GM21576 (cell line): ENCODE results near the gene PAX8.

ENCODE experiments used
- ATAC-seq: cut with Tn5 transposase; IDR thresholded peaks from one replicate; pipeline ENCODE4 v1.9.1; 2021; ENCODE audit warnings: mild to moderate bottlenecking, moderate library complexity; ENCODE audit not compliant: unreplicated experiment

PAX8 gene

DNA sequence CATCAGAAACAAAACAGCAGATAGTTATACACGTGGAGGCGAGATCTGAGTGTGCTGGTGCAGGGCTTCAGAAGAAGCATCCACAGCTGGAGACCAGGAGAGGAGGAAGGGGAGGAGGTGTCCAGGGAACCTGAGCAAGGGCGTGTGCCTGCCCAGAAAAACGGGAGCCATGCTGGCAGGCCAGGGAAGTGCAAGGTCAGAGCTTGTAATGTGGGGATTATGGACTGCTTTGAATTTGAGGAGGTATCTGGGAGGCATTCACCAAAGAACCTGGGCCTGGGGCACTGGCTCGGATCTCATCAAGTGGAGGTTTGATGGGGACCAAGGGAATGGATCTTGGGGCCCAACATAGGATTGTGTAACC, 92.3 kb downstream of the PAX8 start:
- no peak for ATAC-seq

DNA sequence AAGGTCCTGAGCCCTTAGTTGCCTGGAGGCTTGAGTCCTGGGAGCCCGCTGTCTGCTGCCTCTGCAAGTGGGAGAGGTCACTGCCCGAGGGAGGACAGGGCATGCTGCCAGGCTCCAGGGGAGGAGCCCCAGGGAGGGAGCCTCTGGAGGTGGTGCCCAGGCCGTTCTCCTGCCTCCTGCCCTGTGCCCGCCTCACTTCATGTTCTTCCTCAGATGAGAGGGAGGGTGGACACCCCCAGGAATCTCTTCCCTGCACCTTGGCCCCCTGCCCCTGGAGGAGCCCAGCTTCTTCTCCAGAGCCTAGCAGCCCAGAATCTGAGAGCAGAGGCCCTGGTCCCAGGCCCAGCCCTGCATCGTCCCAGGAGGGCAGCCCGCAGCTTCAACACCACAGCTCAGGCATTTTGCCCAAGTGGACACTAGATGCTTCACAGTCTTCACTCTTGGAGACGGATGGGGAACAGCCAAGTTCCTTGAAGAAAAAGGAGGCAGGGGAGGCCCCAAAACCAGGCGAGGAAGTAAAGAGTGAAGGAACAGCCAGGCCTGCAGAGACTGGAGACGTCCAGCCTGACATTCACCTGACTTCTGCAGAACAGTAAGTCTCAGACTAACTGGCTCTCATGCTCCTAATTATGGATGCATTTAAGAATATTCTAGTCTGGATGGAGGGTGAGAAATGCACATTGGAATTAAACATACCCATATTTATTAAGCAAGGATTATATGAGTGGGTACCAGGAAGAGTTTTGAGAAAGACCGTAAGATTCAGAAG, 92.9 kb downstream of the PAX8 start:
- ATAC-seq = no peak

DNA sequence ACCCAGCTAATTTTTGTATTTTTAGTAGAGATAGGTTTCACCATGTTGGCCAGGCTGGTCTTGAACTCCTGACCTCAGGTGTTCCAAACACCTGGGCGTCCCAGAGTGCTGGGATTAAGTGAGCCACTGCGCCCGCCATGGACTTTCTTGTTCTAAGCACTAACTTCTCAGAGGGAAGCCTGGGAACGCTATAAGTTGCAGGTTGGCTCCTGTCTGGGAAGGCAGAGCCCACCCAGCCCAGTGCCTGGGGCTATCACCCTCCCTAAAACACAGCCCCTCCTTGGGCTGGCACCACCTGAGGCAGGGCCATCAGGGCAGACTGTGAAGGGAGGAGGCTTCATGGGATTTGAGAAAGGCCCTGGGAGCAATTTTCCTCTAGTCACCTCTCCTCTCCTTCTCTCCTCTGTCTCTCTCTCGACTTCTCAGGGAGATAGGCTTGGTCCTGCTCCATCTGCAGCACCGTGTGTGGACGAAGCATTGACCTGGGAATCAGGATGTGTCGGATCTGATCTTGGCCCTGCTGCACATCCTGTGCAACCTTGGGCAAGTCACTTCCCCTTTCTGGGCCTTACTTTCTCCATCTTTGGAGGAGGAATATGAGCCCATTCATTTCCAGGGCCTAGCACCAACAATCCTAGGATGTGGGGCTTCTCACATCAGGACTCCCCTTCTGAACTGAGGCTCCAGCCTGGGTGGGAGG, 94.0 kb downstream of the PAX8 start:
- ATAC-seq = no peak

DNA sequence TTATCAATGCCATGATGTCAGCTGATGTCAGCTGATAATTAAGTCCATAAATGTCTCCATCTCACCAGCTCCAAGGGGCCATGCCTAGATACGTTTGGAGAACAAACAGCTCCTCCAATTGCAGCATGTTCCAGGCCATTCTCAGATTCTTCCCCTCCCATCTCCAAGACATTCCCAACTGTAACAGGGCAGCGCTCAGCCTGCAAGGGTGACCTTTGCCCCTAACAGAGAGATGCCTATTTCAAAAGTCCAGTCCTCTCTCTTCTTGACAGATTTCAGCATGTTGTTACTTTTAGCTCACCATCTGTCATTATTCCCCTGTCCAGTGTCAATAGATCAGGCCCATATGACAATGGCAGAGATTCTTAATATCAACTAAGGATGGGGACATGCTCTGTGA, 95.0 kb downstream of the PAX8 start:
- no peak for ATAC-seq

DNA sequence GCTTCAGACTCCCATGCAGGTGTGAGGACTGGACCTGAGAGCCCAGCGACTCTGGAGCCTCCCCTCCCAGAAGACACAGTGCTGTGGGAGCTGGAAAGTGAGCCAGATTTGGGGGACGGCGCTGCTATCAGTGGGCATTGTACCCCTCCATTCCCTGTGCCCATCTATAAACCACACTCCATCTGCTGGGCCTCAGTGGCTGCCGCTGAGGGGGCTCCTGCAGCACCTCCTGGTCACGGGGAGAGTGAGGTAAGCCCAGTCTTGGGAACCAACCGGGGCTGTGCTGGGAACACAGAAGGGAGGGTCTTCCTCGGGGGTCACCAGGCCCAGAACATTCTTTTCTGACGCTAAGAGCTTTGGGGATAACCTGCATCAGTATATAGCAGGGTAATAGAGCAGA, 95.5 kb downstream of the PAX8 start:
- ATAC-seq = no peak

DNA sequence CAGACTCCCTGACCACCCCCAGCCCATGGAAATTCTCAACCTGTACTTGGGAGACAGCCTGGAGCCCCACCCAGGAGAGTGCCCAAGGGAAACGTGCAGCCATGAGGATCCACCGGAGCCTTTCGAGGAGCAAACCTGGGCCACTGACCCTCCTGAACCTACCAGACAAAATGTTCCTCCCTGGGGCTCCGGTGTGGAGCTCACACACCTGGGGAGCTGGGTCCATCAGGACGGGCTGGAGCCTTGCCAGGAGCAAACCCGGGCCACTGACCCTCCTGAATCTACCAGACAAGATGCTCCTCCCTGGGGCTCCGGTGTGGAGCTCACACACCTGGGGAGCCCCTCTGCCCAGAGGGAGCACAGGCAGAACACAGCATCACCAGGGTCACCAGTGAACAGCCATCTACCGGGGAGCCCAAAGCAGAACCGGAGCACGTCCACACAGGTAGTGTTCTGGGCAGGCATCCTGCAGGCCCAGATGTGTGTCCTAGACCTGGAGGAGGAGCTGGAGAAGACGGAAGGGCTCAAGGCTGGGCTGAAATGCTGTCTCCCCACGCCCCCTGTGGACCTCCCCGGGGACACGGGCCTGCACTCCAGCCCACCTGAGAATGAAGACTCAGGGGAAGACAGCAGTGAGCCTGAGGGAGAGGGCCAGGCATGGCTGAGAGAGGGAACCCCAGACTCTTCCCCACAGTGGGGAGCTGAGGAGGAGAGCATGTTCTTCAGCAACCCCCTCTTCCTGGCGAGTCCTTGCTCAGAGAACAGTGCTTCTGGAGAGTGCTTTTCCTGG, 96.1 kb downstream of the PAX8 start:
- no peak for ATAC-seq

DNA sequence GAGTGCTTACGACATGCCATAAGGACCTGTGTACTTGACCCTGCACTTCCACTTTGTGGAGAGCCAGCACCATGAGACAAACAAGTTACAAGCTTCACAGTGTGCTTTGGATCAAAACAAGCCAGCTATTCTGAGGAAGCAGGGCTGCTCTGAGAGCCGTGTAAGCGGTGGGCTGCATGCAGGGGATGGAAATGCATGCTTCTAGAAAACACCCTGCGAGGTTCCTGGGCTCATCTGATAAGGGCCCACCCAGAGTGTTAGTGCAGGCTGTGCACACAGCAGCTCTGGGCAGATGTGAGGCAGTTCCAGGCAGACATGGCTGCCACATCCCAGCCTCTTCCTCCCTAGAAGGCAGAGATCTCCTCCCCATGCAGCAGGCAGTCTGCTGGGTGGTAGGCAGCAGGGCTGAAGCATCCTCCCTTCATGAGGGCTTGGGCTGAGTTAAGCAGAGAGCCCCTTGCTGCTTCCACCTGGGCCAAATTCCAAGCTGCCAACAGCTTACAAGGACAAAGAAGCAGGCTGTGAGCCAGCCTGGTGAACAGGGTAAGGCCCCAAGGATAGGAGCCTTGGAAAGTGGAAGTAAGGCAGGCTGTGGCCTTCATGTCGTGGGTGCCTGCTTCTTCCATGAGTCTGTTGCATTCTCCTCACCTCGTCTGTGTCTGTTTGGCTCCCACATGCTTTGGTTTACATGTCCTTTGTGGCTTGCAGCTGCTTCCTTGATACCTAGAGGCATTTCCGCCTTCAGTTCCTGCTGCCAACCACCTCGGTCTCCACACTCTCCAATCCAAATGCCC, 97.3 kb downstream of the PAX8 start:
- no peak for ATAC-seq

DNA sequence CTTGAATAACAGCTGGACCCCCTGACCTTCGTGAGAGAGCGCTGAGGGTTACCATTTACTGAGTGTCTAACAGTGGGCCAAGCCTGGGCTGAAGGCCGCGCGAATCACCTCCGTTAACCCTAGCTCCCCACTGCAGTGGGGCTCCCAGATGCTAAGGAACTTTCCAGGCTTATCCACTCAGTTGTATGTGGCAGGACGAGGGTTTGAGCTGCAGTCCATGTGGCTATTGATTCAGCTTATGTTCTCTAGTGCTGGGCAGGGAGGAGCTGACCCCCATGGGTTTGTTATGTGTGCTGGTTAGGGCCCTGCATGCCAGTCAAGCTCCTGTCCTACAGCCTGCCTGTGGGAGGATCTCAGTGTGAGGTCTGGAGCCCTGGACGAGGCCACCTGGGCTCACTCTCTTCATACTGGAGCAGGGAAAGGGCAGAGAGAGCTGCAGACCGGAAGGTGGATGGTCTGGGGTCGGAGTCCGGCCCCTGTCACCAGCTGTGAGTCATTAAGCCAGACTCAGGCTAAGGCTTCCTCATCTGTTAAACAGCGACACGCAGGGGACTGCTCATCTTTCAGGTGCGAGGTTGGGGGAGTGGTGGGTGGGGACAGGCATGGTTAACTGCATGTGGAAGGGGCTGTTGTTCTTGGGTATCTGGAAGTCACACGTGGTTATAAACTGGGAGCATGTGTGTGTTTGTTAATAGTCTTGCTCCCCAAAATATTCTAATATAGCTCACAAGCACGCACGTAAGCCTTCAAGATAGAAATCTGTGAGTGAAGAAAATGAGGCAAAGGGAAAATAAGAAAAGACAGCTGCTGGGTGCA, 98.4 kb downstream of the PAX8 start:
- ATAC-seq = no peak

DNA sequence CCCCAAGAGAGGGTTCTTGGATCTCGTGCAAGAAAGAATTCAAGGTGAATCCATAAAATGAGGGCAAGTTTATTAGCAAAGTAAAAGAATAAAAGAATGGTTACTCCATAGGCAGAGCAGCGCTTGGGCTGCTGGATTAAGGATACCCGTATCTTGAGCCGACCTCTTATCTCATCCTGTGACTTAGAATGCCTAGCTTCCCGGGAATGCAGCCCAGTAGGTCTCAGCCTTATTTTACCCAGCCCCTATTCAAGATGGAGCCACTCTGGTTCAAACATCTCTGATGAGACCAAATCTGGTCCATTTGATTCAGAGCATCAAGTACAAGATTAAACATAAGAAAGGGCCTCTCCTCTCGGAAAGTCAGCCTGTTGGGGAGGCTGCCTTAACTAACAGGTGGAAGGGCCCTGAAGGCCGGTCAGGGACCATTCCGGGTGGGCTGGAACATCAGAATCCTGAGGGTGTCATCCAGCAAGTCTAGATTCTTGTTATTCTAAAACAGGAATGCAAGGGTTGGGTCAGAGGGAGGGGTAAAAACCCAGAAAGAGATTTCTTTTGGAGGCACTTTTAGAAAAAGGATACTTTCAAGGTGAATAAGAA, 99.2 kb downstream of the PAX8 start:
- no peak for ATAC-seq

DNA sequence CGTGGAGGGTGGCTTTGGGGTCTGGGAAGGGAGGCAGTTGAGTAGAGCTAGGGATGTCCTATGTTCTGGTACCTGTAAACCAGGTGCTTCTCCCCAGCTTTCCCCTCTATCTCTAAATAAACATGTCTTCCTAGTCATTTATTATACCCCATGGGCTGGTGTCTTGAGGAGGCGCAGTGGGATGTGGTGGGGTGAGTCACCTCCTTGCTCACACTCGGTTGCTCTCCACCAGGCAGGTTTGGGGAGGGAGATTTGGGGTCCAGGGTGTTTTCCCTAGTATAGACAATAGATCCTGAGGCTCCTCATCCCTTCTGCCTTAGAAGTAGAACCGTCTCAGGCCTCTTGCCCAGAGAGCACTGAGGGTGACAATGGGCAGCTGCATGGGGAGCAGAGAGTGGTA, 99.8 kb downstream of the PAX8 start:
- ATAC-seq = no peak

DNA sequence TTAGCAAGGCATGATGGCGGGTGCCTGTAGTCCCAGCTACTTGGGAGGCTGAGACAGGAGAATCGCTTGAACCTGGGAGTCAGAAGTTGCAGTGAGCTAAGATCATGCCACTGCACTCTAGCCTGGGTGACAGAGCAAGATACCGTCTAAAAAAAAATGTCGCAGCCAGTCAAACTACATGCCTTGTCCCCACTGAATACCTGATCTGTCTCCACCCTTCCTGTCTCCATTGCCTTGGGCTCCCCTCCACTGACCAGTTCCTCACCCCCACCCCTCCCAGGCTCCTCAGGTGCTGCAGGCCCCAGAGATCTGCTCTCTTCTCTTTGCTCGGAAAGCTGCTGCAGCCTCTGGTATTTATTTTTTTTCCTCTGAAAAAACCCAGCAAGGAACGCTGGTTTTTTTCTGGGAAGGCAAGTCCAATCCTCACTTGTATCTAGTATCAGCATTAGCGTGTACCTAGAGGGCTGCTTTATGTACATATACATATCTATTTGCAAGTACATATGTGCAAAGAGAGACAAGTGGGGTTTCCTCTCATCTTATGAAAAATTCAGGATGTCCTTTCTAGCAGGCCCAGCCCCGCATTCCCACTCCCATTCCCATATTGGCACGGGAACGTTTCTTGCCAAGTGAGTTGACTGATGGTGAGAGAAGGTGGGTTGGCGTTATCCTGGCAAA, 100.5 kb downstream of the PAX8 start:
- no peak for ATAC-seq

DNA sequence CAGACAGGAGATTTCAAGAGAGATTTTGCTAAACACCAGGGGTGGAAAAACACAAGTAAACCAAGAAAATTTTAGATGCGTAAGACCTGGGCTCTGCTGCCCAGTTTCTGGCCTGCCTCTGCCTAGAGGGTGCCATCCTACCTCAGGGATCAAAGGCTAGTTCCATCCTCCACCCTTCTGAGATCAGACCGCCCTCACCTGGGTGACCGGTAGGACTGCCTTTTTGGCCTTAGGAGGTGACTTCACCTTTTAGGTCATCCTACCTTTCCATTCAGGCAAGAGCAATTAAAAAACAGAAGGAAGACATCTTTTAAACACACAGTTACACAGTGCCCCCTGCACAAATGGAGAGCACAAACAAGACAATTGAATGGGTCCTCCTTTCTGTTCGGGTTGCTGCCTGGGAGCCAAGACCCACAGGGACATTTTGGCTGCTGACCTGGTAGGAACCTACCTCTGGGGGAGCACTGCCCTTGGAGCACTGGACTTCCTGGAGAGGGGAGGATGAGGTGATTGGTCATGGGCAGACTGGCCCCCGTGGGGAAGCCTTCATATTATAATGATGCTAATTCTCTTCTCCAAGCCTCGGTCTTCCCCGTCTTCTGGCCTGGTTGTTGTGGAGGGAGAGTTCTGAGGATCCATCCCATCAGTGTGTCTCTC, 101.9 kb downstream of the PAX8 start:
- ATAC-seq = no peak

DNA sequence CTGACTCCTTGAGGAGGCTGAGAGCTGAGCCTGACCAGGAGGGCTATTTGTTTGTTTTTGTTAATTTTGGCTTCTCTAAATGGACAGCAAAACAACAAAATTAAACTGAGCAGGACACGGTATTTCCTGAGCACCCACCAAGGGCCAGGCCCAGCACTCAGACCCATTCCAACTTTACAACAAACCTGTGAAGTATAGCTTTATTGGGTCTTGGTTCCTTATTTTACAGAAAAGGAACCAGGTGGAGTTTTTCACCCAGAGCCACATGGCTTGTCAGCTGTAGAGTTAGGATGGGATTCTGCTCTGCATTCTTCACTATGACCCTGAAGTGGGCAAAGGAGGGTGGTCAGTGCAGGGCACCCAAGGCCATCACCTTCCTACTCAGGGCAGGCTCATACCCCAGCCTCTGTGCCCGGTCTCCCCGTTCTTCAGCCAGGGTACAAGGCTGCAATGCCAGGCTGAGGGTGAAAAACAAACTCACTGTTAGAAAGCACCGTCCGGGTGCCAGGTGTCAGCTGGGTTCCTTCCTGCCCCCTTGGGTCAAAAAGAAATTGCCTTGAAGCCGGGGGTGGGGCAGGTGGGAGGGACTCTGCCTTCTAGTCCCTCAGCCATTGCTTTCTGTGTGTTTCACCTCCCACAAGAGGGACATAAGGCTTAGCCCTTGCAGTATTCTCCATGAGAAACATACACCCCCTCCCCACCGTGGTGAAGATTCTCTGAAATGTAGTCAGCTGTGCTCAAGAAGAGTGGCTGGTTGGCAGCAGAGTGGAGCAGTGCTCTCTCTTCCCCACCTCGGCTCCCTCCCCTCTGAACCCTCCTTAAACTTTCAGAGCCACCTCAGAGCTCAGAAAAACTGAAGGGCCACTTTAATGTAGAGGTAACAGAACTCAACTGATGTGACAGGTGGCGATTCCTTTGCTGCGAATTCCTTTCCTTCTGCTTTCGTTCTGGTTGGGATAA, 102.7 kb downstream of the PAX8 start:
- no peak for ATAC-seq

DNA sequence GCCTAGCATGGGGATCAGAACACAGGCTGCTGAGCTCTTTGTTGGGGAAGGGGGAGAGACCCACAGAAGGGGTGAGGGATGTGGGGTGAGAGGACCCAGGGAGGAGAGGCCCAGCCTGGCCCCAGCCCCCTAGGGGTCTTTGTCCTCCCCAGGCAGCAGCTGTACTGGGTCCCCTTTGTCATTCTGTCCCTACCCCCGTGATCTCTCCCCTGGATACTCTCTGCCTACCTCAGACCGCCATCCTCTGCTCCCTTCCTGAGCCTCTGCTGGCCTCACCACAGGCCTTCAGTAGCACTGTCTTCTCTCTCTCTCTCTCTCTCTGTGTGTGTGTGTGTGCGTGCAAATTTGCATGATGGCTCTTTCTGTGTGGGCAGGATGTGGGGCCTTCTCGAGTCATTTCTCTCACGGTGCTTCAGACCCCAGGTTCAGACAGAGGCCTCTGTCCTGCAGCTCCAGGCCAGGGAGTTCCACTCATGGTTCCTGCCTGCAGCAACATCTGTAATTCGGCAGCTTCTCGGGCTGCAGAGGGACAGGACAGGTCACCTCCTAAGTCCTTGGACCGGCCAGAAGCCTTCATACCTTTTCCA, 103.6 kb downstream of the PAX8 start:
- peak; percentile 75 for ATAC-seq

DNA sequence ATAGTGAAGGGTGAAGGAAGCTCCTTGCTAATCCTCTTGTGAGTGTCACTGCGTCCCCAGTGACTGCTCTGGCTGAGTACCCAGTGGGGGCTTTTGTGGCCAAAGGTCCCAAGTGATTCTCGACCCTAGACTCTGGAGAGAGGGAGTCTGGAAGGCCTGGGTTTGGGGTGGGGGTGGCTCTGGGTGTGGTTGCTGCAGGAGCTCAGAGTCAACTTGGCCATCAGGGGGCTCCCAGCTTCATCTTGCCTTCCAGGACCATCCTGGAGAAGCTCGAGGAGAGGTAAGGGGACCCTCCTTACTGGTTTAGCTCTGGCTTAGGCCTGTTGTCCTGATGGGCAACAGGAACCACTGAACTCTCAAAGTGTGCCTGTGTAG, 104.4 kb downstream of the PAX8 start:
- no peak for ATAC-seq

DNA sequence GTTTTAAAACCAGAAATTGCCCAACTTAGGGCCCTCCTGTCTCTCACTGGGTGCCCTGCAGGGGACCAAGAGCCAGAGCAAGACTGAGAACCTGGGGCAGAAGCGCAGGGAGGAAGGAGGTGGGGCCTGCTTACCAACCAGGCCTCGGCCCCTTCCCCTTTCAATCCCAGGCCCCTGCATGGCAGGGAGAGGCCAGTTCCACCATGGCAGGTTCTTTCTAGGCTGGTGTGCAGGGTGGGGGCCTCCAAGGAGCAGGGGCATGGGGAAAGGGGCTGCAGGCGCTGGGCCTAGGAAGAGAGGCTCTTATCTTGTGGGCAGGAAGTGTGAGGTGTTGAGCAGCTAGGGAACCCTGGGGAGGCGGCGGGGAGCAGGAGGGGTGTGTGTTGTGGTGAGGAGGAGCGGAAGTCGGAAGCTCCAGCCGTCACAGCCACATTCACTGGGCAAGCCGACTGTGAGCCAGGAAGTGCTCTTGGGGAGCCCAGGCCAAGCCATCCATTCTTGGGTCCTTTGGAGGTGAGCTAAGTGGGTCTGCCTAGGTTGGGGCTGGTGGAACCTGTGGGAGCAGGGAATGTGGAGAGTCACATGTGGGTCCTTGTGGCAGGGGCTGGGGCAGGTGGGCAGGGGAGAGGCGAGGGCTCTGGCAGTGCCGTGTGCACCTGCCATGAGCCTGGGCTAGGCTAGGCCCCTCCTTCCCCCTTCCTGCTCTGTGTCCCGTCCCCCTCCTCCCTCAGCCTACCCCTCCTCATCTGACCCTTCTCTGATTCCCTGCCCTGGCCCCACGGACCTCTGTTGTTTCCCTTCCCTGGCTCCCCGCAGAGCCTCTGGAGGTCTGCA, 105.0 kb downstream of the PAX8 start, which contains the start of gene PSD4:
Gene PSD4 (plus strand): TSS at position 430 of the 834 bp plus-strand sequence. CDS start 8,486 bp downstream, outside the sequence.
- ATAC-seq = peak; percentile 78
